ENCODE measurements around the gene FREM2. TPM values are rescaled to one million over a fixed set of nuclear protein-coding genes. Genes with fewer than 3 reads are reported as not detected.

The FREM2 gene
- total RNA-seq, 1 experiment from 2014 or later = 0.04 TPM

DNA sequence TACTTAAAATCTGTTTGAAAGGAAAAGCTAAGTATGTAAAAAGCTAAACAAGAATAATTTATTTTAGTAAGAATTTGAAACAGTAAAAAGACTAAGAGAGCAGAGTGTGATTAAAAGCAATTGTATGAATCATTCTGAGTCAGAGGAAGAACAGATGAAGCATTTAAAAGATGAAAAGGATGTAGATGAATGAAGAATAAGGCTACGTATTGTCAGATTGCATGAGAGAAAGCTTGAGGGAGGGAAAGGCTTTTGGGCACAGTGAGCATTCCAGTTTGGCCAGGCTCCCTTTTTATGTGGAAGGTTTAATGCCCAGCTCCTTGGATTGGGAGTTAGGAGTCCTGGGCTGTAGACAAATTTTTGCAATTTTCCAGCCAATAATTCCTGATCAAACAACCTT is 117.7 kb downstream of the FREM2 start:
- BruUV-seq (replicated peaks) = no TSS peak
- Histone ChIP-seq H2AFZ (ENCODE audit: low read length) (no peak overlapping the region), H3F3A (ENCODE audit: low read length, unreplicated experiment) (no peaks in the 10 kb centered on the region), H3K9me2 (replicated peaks; ENCODE audit: low read length) (no peaks in the 10 kb centered on the region), H3K27me3 (ENCODE audit: low read length) (no peaks in the 10 kb centered on the region), H3K36me3 (ENCODE audit: low read depth, low read length) (no peaks in the 10 kb centered on the region), H3K79me2 (ENCODE audit: low read length) (no peaks in the 10 kb centered on the region), H3K4me2 (ENCODE audit: low read length) (no peak overlapping the region), H3K9ac (ENCODE audit: low read length) (no peak overlapping the region), H3K4me3 (ENCODE audit: low read length) (no peak overlapping the region), H3K4me1 (ENCODE audit: insufficient read depth, low read length) (no peaks in the 10 kb centered on the region), H4K20me1 (ENCODE audit: low read length) (no peaks in the 10 kb centered on the region), H3K9me3 (ENCODE audit: low read length) (peaks cover 3% of the 10 kb centered on the region; the same call in 1 of the 2 replicates), H3K27ac (ENCODE audit: low read length) (no peak overlapping the region)
- no peak for TF ChIP-seq EZH2phosphoT487 (IDR thresholded peaks at IDR 0.05; ENCODE audit: borderline replicate concordance, low read length)
- TF ChIP-seq EZH2 (IDR thresholded peaks at IDR 0.05; ENCODE audit: low read length, unreplicated experiment) = no peak
- TF ChIP-seq, protein P1, sequence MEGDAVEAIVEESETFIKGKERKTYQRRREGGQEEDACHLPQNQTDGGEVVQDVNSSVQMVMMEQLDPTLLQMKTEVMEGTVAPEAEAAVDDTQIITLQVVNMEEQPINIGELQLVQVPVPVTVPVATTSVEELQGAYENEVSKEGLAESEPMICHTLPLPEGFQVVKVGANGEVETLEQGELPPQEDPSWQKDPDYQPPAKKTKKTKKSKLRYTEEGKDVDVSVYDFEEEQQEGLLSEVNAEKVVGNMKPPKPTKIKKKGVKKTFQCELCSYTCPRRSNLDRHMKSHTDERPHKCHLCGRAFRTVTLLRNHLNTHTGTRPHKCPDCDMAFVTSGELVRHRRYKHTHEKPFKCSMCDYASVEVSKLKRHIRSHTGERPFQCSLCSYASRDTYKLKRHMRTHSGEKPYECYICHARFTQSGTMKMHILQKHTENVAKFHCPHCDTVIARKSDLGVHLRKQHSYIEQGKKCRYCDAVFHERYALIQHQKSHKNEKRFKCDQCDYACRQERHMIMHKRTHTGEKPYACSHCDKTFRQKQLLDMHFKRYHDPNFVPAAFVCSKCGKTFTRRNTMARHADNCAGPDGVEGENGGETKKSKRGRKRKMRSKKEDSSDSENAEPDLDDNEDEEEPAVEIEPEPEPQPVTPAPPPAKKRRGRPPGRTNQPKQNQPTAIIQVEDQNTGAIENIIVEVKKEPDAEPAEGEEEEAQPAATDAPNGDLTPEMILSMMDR (conservative IDR thresholded peaks at IDR 0.05; ENCODE audit: low read depth, low read length) = no peak
- POLR2A ChIA-PET (ENCODE audit: unreplicated experiment) = no interaction called here
- peak; percentile 23 for DNase-seq
- CTCF ChIA-PET = no interaction called here
- peak; percentile 43 for ATAC-seq
- intact Hi-C loops (cut with micrococcal nuclease) = no loop called here

DNA sequence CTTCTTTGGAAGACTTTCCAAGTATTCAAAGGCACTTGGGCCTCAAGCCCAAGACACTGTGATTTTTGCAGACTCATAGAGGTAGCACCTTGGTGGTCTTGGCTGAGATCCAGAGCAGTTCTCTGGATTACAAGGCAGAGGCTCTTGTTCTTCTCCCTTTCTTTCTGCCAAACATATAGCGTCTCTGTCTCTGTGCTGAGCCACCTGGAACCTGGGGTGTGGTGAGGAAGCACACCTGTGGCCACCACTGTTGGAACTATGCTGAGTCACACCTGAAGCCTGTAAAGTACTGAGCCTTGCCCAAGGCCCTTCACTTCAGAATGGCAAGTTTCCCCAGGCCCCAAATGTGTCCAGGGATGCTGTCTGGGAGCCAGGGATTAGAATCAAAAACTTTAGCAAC is 127.5 kb downstream of the FREM2 start:
- ATAC-seq = no peak
- CTCF ChIA-PET = no interaction called here

DNA sequence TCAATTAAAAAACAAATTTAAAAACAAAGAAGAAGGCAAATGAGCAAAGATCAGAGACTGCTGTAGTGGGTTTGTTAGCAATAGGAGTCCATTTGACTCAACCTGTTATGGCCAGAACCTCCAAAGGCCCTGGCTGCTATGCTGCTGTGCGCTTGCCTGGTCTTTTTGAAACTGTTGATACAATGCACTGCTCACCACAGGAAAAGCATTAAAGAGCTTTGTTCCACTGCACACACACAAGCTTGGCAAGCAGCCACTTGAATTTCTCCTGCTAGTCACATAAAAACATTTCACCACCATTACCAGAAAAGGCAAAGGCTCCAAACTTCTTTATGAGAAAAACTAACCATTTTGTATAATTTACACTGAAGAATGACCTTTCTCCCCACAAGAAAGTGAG is 132.2 kb downstream of the FREM2 start:
- H3K27ac ChIP-seq (ENCODE audit: low read length) = no peak overlapping the region
- no peak for DNase-seq

More for the DNA sequence above, 127.5 kb downstream of the FREM2 start:
- H2AFZ ChIP-seq (ENCODE audit: low read length) = no peak overlapping the region
- no TSS peak for BruUV-seq (replicated peaks)
- no peak overlapping the region for H3K4me3 ChIP-seq (ENCODE audit: low read length)
- H3K4me1 ChIP-seq (ENCODE audit: insufficient read depth, low read length) = no peaks in the 10 kb centered on the region
- no peak overlapping the region for H3K4me2 ChIP-seq (ENCODE audit: low read length)
- no peaks in the 10 kb centered on the region for H3K9me2 ChIP-seq (replicated peaks; ENCODE audit: low read length)
- H3K9me3 ChIP-seq (ENCODE audit: low read length) = peaks cover 9% of the 10 kb centered on the region; the same call in 1 of the 2 replicates
- no peaks in the 10 kb centered on the region for H3K36me3 ChIP-seq (ENCODE audit: low read depth, low read length)
- no peak for DNase-seq
- intact Hi-C loops (cut with micrococcal nuclease) = no loop called here
- TF ChIP-seq, protein P1 (conservative IDR thresholded peaks at IDR 0.05; ENCODE audit: low read depth, low read length) = no peak
- TF ChIP-seq EZH2phosphoT487 (IDR thresholded peaks at IDR 0.05; ENCODE audit: borderline replicate concordance, low read length) (no peak), EZH2 (IDR thresholded peaks at IDR 0.05; ENCODE audit: low read length, unreplicated experiment) (no peak)
- POLR2A ChIA-PET (ENCODE audit: unreplicated experiment) = no interaction called here
- no peak overlapping the region for H3K27ac ChIP-seq (ENCODE audit: low read length)
- H3F3A ChIP-seq (ENCODE audit: low read length, unreplicated experiment) = no peaks in the 10 kb centered on the region
- no peaks in the 10 kb centered on the region for H4K20me1 ChIP-seq (ENCODE audit: low read length)
- peaks cover 12% of the 10 kb centered on the region for H3K27me3 ChIP-seq (ENCODE audit: low read length)
- no peak overlapping the region for H3K9ac ChIP-seq (ENCODE audit: low read length)
- H3K79me2 ChIP-seq (ENCODE audit: low read length) = no peaks in the 10 kb centered on the region

More for the DNA sequence above, 132.2 kb downstream of the FREM2 start:
- Histone ChIP-seq H3K4me2 (ENCODE audit: low read length) (no peak overlapping the region), H3K9ac (ENCODE audit: low read length) (no peak overlapping the region), H3K36me3 (ENCODE audit: low read depth, low read length) (no peaks in the 10 kb centered on the region), H3F3A (ENCODE audit: low read length, unreplicated experiment) (no peaks in the 10 kb centered on the region), H3K79me2 (ENCODE audit: low read length) (no peaks in the 10 kb centered on the region), H4K20me1 (ENCODE audit: low read length) (no peaks in the 10 kb centered on the region), H3K9me3 (ENCODE audit: low read length) (no peaks in the 10 kb centered on the region), H3K9me2 (replicated peaks; ENCODE audit: low read length) (no peaks in the 10 kb centered on the region), H3K4me1 (ENCODE audit: insufficient read depth, low read length) (no peaks in the 10 kb centered on the region), H3K4me3 (ENCODE audit: low read length) (no peak overlapping the region), H3K27me3 (ENCODE audit: low read length) (peaks cover 12% of the 10 kb centered on the region), H2AFZ (ENCODE audit: low read length) (no peak overlapping the region)
- intact Hi-C loops (cut with micrococcal nuclease) = no loop called here
- ATAC-seq = no peak
- ChIA-PET POLR2A (ENCODE audit: unreplicated experiment) (no interaction called here), CTCF (no interaction called here)
- BruUV-seq (replicated peaks) = no TSS peak
- TF ChIP-seq EZH2 (IDR thresholded peaks at IDR 0.05; ENCODE audit: low read length, unreplicated experiment) (no peak), EZH2phosphoT487 (IDR thresholded peaks at IDR 0.05; ENCODE audit: borderline replicate concordance, low read length) (no peak)
- TF ChIP-seq, protein P1 (conservative IDR thresholded peaks at IDR 0.05; ENCODE audit: low read depth, low read length) = no peak

All from PC-3 (cell line).